HepG2 (cell line): Measurements from ENCODE around the gene NGFR. TPM values are rescaled to one million over a fixed set of nuclear protein-coding genes. Genes with fewer than 3 reads are reported as not detected.

Source experiments
- ARNT2 ChIP-seq: sonication (generic); formaldehyde crosslinking; IDR thresholded peaks from 2 replicates; pipeline ENCODE4 v1.8.0; 2022; ENCODE audit warnings: mild to moderate bottlenecking, low read depth, missing genetic modification reagents, moderate library complexity
- ATM ChIP-seq: fragments of 450-650 bp; IDR thresholded peaks from 2 replicates; pipeline ENCODE4 v1.7.1; 2017; ENCODE audit warnings: mild to moderate bottlenecking, borderline replicate concordance
- EHMT2 ChIP-seq: fragments of 200-600 bp; sonication (generic); IDR thresholded peaks from 2 replicates; pipeline ENCODE4 v1.7.0; 2017; ENCODE audit warnings: antibody characterized with exemption, low read depth, low read length, borderline replicate concordance
- SNAPC2 ChIP-seq: sonication (generic); formaldehyde crosslinking; IDR thresholded peaks from 2 replicates; pipeline ENCODE4 v1.8.1; 2022; ENCODE audit warnings: mild to moderate bottlenecking, missing genetic modification reagents
- SRF ChIP-seq: IDR thresholded peaks from 2 replicates; pipeline ENCODE4 v1.6.1; 2011; ENCODE audit warnings: mild to moderate bottlenecking, low read depth, low read length, moderate library complexity
- ZNF264 ChIP-seq: sonication (generic); formaldehyde crosslinking; IDR thresholded peaks from 2 replicates; pipeline ENCODE4 v1.4.0; 2020; ENCODE audit warnings: missing genetic modification reagents
- ZNF703 ChIP-seq: sonication (generic); formaldehyde crosslinking; IDR thresholded peaks from 2 replicates; pipeline ENCODE4 v1.5.1; 2020; ENCODE audit warnings: missing genetic modification reagents, mild to moderate bottlenecking, moderate library complexity, borderline replicate concordance
- polyA plus RNA-seq, 8 experiments: library from polyadenylated mRNA; depleted of rRNA in 3 of 8; stranded (reverse) in 7 of 8; unstranded in 1 of 8; fragments of >200 nt; fragmentation: Illumina TruSeq in 4 of 8; extraction: Trizol in 4 of 8; gene quantifications; 2 replicates each; pipeline versions ENCODE4 v1.2.1 to v1.2.3, GENCODE V29; 2011 to 2016; ENCODE audit warnings: low read depth in 4 of 8, missing spikeins in 1 of 8, mixed read lengths in 1 of 8; ENCODE audit not compliant: insufficient read depth in 1 of 8
- total RNA-seq, 5 experiments: library from RNA; depleted of rRNA; stranded (reverse); fragments of >200 nt; fragmentation: Illumina TruSeq; extraction: Trizol; gene quantifications; 2 replicates each; pipeline ENCODE4 v1.2.3, GENCODE V29; 2016; ENCODE audit warnings: low read depth in 1 of 5
- TF ChIP-seq, protein P1 (sequence below): sonication (generic); formaldehyde crosslinking; IDR thresholded peaks from 2 replicates; pipeline ENCODE4 v1.4.0; 2020; ENCODE audit warnings: missing genetic modification reagents, low read depth, mild to moderate bottlenecking, borderline replicate concordance
- TF ChIP-seq, protein P2 (sequence below): sonication (generic); formaldehyde crosslinking; IDR thresholded peaks from 2 replicates; pipeline ENCODE4 v1.4.0; 2020; ENCODE audit warnings: missing genetic modification reagents, borderline replicate concordance
- TF ChIP-seq, protein P3 (sequence below): IDR thresholded peaks from 2 replicates; pipeline ENCODE4 v1.4.0; 2020; ENCODE audit warnings: mild to moderate bottlenecking, missing genetic modification reagents

The NGFR gene
- total and polyA plus RNA-seq, 2 of the 13 experiments (the other 11 are each of a cell fraction or from before 2014, with no cell fraction given) = 1.1 to 1.8 TPM

DNA sequence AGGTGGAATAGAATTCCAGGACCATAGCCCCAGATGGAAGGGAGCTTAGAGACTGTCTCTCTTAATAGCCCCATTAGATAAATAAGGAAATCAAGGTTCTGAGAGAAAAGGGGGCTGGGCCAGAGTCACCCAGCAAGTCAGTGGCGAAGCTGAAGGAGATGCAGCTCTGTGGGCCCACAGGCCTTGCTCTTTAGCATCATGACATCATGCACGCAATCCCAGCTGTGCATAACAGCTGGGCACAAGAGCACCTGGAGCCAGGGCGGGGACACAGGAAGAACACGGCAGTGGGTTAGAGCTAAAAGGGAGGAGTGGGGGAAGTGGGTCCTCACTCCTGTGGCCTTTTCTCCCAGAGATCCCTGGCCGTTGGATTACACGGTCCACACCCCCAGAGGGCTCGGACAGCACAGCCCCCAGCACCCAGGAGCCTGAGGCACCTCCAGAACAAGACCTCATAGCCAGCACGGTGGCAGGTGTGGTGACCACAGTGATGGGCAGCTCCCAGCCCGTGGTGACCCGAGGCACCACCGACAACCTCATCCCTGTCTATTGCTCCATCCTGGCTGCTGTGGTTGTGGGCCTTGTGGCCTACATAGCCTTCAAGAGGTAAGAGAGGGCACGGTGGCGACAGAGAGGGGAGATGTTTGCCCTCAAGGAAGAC, 15.1 kb downstream of the NGFR start (continued):
- TF ChIP-seq, protein P1, sequence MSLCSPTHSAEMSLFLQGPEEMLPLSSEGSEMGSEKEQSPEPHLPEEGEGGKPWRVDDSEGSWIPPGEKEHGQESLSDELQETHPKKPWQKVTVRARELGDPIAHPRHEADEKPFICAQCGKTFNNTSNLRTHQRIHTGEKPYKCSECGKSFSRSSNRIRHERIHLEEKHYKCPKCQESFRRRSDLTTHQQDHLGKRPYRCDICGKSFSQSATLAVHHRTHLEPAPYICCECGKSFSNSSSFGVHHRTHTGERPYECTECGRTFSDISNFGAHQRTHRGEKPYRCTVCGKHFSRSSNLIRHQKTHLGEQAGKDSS (CRISPR knock-in tag) = no peak
- TF ChIP-seq ZNF264 (CRISPR knock-in tag) = no peak
- TF ChIP-seq ATM = no peak
- TF ChIP-seq, protein P2, sequence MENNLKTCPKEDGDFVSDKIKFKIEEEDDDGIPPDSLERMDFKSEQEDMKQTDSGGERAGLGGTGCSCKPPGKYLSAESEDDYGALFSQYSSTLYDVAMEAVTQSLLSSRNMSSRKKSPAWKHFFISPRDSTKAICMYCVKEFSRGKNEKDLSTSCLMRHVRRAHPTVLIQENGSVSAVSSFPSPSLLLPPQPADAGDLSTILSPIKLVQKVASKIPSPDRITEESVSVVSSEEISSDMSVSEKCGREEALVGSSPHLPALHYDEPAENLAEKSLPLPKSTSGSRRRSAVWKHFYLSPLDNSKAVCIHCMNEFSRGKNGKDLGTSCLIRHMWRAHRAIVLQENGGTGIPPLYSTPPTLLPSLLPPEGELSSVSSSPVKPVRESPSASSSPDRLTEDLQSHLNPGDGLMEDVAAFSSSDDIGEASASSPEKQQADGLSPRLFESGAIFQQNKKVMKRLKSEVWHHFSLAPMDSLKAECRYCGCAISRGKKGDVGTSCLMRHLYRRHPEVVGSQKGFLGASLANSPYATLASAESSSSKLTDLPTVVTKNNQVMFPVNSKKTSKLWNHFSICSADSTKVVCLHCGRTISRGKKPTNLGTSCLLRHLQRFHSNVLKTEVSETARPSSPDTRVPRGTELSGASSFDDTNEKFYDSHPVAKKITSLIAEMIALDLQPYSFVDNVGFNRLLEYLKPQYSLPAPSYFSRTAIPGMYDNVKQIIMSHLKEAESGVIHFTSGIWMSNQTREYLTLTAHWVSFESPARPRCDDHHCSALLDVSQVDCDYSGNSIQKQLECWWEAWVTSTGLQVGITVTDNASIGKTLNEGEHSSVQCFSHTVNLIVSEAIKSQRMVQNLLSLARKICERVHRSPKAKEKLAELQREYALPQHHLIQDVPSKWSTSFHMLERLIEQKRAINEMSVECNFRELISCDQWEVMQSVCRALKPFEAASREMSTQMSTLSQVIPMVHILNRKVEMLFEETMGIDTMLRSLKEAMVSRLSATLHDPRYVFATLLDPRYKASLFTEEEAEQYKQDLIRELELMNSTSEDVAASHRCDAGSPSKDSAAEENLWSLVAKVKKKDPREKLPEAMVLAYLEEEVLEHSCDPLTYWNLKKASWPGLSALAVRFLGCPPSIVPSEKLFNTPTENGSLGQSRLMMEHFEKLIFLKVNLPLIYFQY = no peak
- TF ChIP-seq ARNT2 (CRISPR knock-in tag) = no peak
- TF ChIP-seq, protein P3, sequence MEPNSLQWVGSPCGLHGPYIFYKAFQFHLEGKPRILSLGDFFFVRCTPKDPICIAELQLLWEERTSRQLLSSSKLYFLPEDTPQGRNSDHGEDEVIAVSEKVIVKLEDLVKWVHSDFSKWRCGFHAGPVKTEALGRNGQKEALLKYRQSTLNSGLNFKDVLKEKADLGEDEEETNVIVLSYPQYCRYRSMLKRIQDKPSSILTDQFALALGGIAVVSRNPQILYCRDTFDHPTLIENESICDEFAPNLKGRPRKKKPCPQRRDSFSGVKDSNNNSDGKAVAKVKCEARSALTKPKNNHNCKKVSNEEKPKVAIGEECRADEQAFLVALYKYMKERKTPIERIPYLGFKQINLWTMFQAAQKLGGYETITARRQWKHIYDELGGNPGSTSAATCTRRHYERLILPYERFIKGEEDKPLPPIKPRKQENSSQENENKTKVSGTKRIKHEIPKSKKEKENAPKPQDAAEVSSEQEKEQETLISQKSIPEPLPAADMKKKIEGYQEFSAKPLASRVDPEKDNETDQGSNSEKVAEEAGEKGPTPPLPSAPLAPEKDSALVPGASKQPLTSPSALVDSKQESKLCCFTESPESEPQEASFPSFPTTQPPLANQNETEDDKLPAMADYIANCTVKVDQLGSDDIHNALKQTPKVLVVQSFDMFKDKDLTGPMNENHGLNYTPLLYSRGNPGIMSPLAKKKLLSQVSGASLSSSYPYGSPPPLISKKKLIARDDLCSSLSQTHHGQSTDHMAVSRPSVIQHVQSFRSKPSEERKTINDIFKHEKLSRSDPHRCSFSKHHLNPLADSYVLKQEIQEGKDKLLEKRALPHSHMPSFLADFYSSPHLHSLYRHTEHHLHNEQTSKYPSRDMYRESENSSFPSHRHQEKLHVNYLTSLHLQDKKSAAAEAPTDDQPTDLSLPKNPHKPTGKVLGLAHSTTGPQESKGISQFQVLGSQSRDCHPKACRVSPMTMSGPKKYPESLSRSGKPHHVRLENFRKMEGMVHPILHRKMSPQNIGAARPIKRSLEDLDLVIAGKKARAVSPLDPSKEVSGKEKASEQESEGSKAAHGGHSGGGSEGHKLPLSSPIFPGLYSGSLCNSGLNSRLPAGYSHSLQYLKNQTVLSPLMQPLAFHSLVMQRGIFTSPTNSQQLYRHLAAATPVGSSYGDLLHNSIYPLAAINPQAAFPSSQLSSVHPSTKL (CRISPR knock-in tag) = no peak
- no peak for TF ChIP-seq SRF
- no peak for TF ChIP-seq ZNF703 (CRISPR knock-in tag)
- TF ChIP-seq EHMT2 = no peak
- no peak for TF ChIP-seq SNAPC2
- TF ChIP-seq, all 625 proteins: peak for 0
